Smooth muscle cell (in vitro differentiated cells): ENCODE results near the gene PAK1IP1. TPM values are rescaled to one million over a fixed set of nuclear protein-coding genes. Genes with fewer than 3 reads are reported as not detected.

Experiments used
- DNase-seq: peaks from one replicate; lab custom pipeline; 2025; ENCODE audit not compliant: unreplicated experiment; lab: John Stamatoyannopoulos, UW
- H2AFZ ChIP-seq: fragments of 200-600 bp; sonication (generic); 2 replicates; pipeline ENCODE4 v1.6.0; 2016; ENCODE audit warnings: antibody characterized with exemption, low read depth, mild to moderate bottlenecking
- H3F3A ChIP-seq: fragments of 200-600 bp; sonication (generic); 2 replicates; pipeline ENCODE4 v1.6.0; 2017; ENCODE audit warnings: antibody characterized with exemption, low read depth
- H3K27ac ChIP-seq: fragments of 200-600 bp; sonication (generic); 2 replicates; pipeline ENCODE4 v1.5.1; 2016; ENCODE audit warnings: low read depth, mild to moderate bottlenecking
- H3K27me3 ChIP-seq: fragments of 200-600 bp; sonication (generic); 2 replicates; pipeline ENCODE4 v1.6.1; 2016; ENCODE audit warnings: low read depth, mild to moderate bottlenecking
- H3K36me3 ChIP-seq: fragments of 200-600 bp; sonication (generic); 2 replicates; pipeline ENCODE4 v1.5.1; 2016; ENCODE audit warnings: low read depth
- H3K4me1 ChIP-seq: fragments of 200-600 bp; sonication (generic); 2 replicates; pipeline ENCODE4 v1.5.1; 2016; ENCODE audit warnings: low read depth
- H3K4me2 ChIP-seq: fragments of 200-600 bp; sonication (generic); 2 replicates; pipeline ENCODE4 v1.6.0; 2016; ENCODE audit warnings: mild to moderate bottlenecking
- H3K4me3 ChIP-seq: fragments of 200-600 bp; sonication (generic); 2 replicates; pipeline ENCODE4 v1.5.1; 2016; ENCODE audit warnings: mild to moderate bottlenecking
- H3K79me2 ChIP-seq: fragments of 200-600 bp; sonication (generic); 2 replicates; pipeline ENCODE4 v1.6.0; 2016; ENCODE audit warnings: low read depth, mild to moderate bottlenecking
- H3K9ac ChIP-seq: fragments of 200-600 bp; sonication (generic); 2 replicates; pipeline ENCODE4 v1.6.0; 2016; ENCODE audit warnings: low read depth
- H3K9me3 ChIP-seq: fragments of 200-600 bp; sonication (generic); replicated peaks from 2 replicates; pipeline ENCODE4 v1.5.1; 2016; ENCODE audit warnings: low read depth
- H4K20me1 ChIP-seq: fragments of 200-600 bp; sonication (generic); 2 replicates; pipeline ENCODE4 v1.6.0; 2016; ENCODE audit warnings: low read depth
- CTCF ChIP-seq: fragments of 200-600 bp; sonication (generic); IDR thresholded peaks from 2 replicates; pipeline ENCODE4 v1.5.1; 2017; ENCODE audit warnings: borderline replicate concordance, mild to moderate bottlenecking, antibody characterized with exemption; ENCODE audit not compliant: insufficient read depth, poor library complexity, severe bottlenecking
- WGBS: methylation state at CpG from one replicate; pipeline ENCODE4 v1.1.7; 2016; ENCODE audit warnings: low lambda C conversion rate; 5-methylcytosine and 5-hydroxymethylcytosine counted together
- polyA plus RNA-seq: library from polyadenylated mRNA; unstranded; fragments of >200 nt; fragmentation: Nextera tagmentation; extraction: Ambion mirVana; gene quantifications from 2 replicates; pipeline ENCODE4 v1.2.1, GENCODE V29; 2016
- small RNA-seq: library from RNA; depleted of rRNA; stranded (forward); fragments of <200 nt; gene quantifications from one replicate; pipeline ENCODE3, GENCODE V24; 2014
- total RNA-seq: library from RNA; depleted of rRNA; stranded (reverse); fragments of >200 nt; gene quantifications from 2 replicates; pipeline ENCODE4 v1.2.3, GENCODE V29; 2014

PAK1IP1 gene
- total and polyA plus RNA-seq, 2 experiments from 2014 or later = 20.9 to 22.0 TPM

- H3K79me2 ChIP-seq = peaks cover 15% of the 10 kb centered on the region
- H4K20me1 ChIP-seq = peaks cover 22% of the 10 kb centered on the region
- 97% methylated on average over 1 of the region's 1 CpG for WGBS
Observed at GRCh38 chr6:10756085-10756484, 61.3 kb downstream of the PAK1IP1 start.

More at GRCh38 chr6:10756085-10756484, 61.3 kb downstream of the PAK1IP1 start:
- TF ChIP-seq CTCF = no peak
- H3K9ac ChIP-seq = no peak overlapping the region
- no peak for DNase-seq
- no peaks in the 10 kb centered on the region for H3K9me3 ChIP-seq
- H3K27me3 ChIP-seq = no peaks in the 10 kb centered on the region
- H3K36me3 ChIP-seq = peaks cover 16% of the 10 kb centered on the region
- H3K27ac ChIP-seq = no peak overlapping the region
- H2AFZ ChIP-seq = no peak overlapping the region
- no peak overlapping the region for H3K4me2 ChIP-seq
- no peak overlapping the region for H3K4me3 ChIP-seq
- no peaks in the 10 kb centered on the region for H3K4me1 ChIP-seq
- H3F3A ChIP-seq = no peaks in the 10 kb centered on the region

Small RNA genes lying within 50 kb of the gene (small RNA-seq; reads per million reads assigned to genes)
- gene RF00019 (not detected), gene RNA5SP203 (not detected)

Other genes with a start within 250 kb of the PAK1IP1 start
- 2.4 and 3.6 TPM in 2 replicates for gene GCNT2, start 173.6 kb upstream of the PAK1IP1 start, total RNA-seq
- gene GCNT2, start 173.6 kb upstream of the PAK1IP1 start, polyA plus RNA-seq = 0.13 and 3.0 TPM in 2 replicates
- gene C6orf52, start 356 bp upstream of the PAK1IP1 start, total RNA-seq = 2.4 and 6.5 TPM in 2 replicates
- gene C6orf52, start 356 bp upstream of the PAK1IP1 start, polyA plus RNA-seq = 7.7 and 9.5 TPM in 2 replicates
- 178 and 180 TPM in 2 replicates for gene TMEM14C, start 28.1 kb downstream of the PAK1IP1 start, total RNA-seq
- 180 and 182 TPM in 2 replicates for gene TMEM14C, start 28.1 kb downstream of the PAK1IP1 start, polyA plus RNA-seq
- gene TMEM14B, start 52.8 kb downstream of the PAK1IP1 start, total RNA-seq = 63.7 and 72.2 TPM in 2 replicates
- 95.4 and 104 TPM in 2 replicates for gene TMEM14B, start 52.8 kb downstream of the PAK1IP1 start, polyA plus RNA-seq
- gene MAK, start 143.6 kb downstream of the PAK1IP1 start, total RNA-seq = not detected in 2 replicates
- gene MAK, start 143.6 kb downstream of the PAK1IP1 start, polyA plus RNA-seq = 0.07 and 0.14 TPM in 2 replicates
- not detected in 2 replicates for gene GCM2, start 187.1 kb downstream of the PAK1IP1 start, total RNA-seq
- gene GCM2, start 187.1 kb downstream of the PAK1IP1 start, polyA plus RNA-seq = 0.13 TPM in 1 of 2 replicates, not detected in the other
- gene SYCP2L, start 192.1 kb downstream of the PAK1IP1 start, total RNA-seq = 2.8 and 6.4 TPM in 2 replicates
- gene SYCP2L, start 192.1 kb downstream of the PAK1IP1 start, polyA plus RNA-seq = 0.74 and 0.86 TPM in 2 replicates